CD4-positive, alpha-beta T cell treated with Interleukin-4 for 1 hour (primary cell): ENCODE results near the gene YAP1.
"Not testable (repeated sequence)": the region's sequence is repeated elsewhere in the genome, so short reads cannot be mapped to it uniquely, and the experiment has no call there.

Experiments
- DNase-seq, 2 donors: peaks; one replicate each; pipeline ENCODE4 v3.0.0-alpha.2; 2020 to 2022

The YAP1 gene

DNA sequence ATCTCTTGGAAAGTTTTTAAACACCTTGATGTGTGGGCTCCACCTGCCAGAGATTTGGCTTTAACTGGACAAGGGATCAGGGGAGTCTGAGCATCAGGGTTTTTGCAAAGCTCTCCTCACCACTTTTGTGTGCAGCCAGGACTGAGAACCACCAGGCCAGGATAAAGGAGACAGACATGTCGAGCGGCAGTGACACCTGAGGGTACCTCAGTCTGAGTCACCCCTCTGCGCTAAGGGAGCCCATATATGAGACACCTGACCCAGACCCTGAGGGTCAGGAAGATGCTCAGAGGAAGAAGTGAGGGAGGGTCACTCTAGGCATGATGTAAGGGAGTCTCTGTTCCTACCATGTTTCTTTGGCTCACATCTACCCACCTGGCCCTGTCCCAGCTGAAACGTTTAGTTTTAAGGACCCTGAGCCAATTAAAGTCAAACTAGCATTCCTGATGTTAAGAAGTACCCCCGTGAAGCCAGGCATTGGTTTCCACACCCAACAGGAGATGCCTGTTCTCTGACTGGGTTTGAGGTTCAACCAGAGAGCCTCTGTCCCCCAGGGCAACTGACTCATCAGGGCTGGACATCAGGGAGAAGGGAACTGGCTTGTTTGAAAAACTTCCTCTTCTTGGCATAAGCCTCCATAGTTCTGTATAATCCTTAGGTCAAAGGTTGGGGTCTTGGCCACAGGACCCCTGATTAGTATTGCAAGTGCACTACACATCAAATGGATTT is 134.6 kb downstream of the YAP1 start:
- DNase-seq = no peak

DNA sequence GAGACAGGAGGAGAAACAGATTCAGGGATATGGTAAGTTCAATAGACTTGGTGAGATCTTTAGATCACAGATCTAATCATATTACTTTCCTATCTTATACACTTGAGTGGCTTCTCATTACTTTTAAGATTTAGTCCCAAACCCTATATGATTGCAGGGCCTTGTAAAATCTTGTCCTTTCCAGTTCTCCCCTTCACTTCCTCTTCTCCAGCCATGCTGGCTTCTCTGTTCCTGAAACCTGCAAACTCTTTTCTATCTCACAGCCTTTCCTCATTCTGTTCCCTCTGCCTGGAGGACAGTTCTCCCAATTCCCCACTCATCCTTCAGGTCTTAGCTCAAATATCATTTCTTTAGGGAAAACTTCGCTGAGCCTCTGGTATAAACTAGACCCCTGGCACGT is 141.2 kb downstream of the YAP1 start:
- DNase-seq = no peak

GRCh38 chr11:102252339-102252891 is 142.2 kb downstream of the YAP1 start:
- DNase-seq = no peak

DNA sequence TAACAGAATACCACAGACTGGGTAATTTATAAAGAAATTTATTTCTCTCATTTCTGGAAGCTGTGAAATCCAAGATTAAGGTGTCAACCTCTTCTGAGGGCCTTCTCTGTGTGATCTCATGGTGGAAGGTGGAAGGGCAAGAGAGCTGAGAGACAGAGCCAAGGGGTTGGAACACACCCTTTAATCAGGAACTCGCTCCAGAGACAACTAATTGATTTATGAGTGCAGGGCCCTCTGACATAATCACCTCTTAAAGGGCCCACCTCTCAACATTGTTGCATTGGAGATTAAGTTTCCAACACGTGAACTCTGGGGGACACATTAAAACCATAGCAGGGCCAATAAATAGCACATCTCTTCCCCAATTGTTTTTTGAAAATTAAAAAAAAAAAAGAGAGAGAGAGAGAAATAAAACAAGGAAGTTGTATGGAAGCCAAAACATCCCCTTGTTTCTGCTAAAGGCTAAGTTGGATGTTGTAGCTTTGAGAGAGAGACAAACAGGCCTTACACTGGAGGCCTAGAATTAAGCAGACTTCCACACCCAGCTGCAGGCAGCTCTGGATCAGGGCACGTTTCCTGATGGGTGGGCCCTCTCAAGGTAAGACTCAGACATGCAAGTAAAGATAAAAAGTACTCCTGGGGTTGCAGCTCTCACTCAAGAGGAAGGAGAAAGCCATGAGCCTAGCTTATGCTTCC is 142.9 kb downstream of the YAP1 start:
- DNase-seq = no peak

- DNase-seq = no peak
Measured at GRCh38 chr11:102254047-102254446, 143.8 kb downstream of the YAP1 start.

- no peak for DNase-seq
Measured at GRCh38 chr11:102256251-102256650, 146.0 kb downstream of the YAP1 start.

DNA sequence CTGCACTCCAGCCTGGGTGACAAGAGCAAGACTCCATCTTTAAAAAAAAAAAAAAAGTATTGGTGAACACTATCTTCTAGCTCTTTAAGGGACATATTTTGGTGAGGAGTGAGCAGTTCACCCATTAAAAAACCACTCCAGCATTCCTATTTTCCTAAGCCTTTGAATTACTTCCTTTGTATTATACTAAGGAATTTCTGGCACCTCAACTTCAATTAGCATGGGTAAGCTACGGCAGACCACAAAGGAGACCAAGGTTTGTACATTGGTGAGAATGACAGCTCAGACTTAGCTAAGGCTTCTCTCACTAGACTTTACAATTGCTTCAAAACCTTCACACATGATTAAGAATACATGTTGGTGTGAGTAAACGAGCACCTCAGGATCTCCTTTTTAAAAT is 150.0 kb downstream of the YAP1 start:
- DNase-seq = no peak

DNA sequence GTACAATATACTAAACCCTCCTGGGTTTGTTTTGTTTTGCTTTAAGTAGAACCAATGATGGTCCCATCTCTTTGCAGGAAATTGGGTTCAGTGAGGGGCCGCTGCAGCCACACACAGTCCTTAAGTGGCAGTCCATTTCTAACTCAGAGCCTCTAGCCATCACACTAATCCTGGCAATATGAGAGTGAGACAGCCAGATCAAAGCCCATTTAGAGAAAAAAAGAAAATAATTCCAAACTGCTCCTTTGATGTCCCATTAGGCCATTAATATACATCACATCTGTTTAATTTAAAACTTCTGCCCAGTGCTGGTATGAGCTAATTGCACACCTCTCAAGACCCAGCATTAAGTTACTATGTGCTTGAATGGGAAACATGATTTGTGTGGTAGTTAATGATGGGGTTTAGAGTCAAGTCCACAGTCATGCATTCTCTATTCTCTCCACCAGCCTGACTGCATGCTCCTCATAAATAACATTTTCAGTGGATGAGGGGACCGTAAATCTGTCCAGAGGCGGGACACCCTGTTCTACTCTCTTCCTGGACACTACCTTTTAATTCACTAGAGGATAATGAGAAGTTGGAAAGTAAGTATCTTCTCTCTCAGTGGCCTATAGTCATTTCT is 153.2 kb downstream of the YAP1 start:
- no peak for DNase-seq

DNA sequence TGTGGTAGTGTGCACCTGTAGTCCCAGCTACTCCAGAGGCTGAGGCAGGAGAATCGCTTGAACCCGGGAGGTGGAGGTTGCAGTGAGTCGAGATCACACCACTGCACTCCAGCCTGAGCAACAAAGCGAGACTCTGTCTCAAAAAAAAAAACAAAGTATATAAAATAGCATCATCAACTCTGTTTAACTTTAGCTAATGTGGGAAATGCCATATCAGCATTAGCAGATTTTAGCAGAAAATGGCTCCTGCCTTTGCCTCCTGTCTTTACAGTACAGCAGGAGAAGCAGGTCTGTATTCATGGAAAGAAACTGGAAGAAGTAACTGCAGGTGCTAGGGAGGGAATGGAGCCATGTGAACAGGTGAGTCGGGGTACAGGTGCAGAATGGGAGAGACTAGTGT is 154.5 kb downstream of the YAP1 start:
- DNase-seq = not testable (repeated sequence)

GRCh38 chr11:102266099-102266498 is 155.9 kb downstream of the YAP1 start:
- DNase-seq = no peak

DNA sequence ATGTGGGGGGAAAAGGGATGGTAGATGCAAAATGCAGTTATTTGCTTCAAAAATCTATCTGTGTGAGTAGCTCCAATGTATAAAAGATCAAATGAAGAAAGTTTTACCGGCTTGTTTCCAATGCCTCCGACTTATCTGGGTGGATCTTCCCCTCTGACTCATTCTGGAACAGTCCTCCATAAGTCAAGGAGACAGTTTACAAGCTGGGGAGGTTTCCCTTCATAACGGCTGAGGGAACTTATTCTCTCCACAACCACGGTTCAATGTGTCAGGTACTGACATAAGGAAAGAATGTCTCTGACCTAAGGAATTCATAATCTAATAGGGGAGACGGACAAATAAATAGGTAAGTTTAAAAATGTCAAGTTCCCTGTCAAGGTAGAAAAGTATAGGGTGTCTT is 157.4 kb downstream of the YAP1 start:
- no peak for DNase-seq

DNA sequence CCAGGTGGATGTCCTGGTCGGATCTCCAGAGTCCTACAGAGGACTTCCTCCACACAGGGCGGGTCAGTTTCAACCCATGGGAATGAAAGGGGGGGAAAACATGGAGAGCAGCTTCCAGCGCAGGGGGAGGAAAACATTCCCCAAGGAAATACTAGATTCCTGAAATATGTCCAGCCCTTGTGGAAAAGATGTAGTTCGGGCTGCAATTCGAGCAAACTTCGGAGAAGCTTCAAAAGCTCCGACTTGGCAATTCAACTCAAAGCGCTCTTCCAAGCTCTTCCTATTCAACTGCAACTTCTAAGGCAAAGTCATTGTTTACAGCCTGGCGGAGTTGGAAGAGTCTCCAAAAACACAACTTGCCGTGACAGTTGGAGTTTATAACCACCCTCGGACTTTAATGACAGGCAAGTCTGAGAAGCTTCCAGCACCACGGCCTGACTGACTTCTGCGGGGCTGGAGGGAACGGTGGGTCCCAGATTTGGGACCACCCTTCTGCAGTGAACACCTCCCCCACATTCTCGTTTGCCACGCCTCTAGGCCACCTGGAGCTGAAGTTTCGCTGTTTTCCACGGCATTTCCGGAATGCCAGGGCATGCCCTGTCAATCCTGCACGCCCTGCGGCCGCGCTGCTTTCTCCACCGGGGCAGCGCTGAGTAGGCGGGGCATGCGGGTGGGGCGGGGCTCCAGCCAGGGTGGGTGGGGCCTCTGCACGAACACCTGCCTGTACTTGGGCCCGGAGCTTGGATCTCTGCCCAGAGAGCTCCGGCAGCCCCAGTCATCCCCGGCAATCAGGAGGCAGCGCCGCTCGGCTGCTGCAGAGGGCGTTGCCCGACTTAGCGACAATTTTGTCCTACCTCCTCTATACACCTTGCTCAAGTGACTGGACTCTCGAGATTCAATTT is 158.1 kb downstream of the YAP1 start:
- DNase-seq = peak; percentile 88

DNA sequence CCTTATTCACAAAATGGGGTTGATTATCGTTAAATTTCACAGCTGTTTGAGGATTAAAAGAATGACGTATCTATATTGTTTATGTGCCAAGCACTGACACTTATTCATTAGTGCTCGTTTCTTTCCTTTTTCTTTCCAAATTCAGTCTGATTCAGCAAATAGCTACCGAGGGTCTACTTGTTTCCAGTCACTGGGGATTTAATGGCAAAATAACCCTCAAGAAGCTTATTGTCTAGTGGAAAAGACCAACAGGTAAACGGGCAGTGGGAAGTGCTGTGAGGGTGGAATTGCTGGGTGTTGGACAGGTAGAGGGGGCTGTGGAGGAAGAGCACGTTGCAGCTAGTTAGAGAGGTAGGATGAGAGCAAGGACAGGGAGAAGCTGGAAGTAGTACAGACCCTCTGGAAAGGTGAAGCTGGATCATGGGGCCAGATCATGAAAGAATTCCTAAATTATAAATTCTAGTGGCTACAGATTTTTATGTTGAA is 158.8 kb downstream of the YAP1 start:
- no peak for DNase-seq

GRCh38 chr11:102269927-102270326 is 159.7 kb downstream of the YAP1 start:
- DNase-seq = no peak

GRCh38 chr11:102272047-102272824 is 162.0 kb downstream of the YAP1 start:
- no peak for DNase-seq

- DNase-seq = no peak
Measured at GRCh38 chr11:102274628-102275027, 164.4 kb downstream of the YAP1 start.

DNA sequence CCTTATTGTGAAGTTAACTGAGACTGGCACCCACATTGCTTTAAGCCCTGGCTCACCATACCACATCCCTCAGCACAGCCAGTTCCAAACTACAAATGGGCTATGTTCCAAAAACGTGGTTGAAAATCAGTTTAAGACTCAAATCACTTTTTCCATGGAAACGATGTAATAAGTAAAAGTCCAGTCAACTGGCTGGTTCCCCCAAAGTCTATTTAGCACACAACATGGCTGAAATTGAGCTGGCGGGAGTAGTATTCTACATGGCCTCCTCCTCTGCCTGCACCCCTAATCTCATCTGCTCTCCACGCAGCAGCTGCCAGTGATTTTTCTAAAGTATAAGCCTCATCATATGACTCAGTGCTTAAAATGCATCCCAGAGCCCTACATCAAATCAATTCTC is 166.1 kb downstream of the YAP1 start:
- DNase-seq = no peak

GRCh38 chr11:102276783-102277182 is 166.5 kb downstream of the YAP1 start:
- DNase-seq = no peak

DNA sequence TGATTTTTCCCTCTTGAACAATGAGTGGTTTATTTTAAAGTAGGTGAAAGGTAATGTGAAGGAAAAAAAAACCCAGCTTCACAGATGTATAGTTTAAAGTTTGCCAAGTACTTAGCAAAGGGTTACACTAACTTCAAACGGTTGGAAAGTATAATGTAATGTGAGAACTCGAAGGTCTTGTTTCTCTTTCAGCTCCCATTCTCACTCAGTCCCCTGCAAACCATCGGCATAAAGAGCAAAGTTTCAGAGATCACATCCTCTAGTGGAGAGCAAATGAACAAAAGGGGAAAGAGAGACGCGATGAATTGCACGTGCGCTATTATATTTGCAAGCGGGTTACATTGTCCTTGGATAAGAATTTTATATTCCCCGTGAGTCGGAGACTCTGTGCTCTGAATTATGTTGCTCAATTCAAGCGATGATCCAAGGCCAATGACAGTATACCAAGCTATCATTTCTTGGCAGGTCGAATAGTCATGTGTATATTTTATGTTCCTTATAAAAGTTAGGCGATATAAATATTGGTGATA is 169.5 kb downstream of the YAP1 start:
- DNase-seq = no peak

- no peak for DNase-seq
Measured at GRCh38 chr11:102280245-102280833, 170.1 kb downstream of the YAP1 start.
